A549 (cell line): ENCODE data around the gene TGFBR3L. TPM values are rescaled to one million over a fixed set of nuclear protein-coding genes. Genes with fewer than 3 reads are reported as not detected.

Experiments used
- ATAC-seq, 2 experiments: fragments of 200-7000 bp in 1 of 2; fragments of >200 bp in 1 of 2; cut with Nextera tagmentation in 1 of 2; cut with Tn5 transposase in 1 of 2; 3 replicates each; pipeline versions ENCODE4 v1.8.0 to v1.9.1; 2018 to 2020; ENCODE audit warnings: mild to moderate bottlenecking in 1 of 2, moderate library complexity in 1 of 2
- CTCF ChIA-PET: fragments of 300-600 bp; sonication (Branson Sonifier 250); formaldehyde crosslinking; extraction: SDS; loops from one replicate; lab custom pipeline; 2021; ENCODE audit warnings: antibody characterized with exemption, inconsistent platforms; lab: Yijun Ruan, JAX
- POLR2A ChIA-PET: fragments of 350-600 bp; formaldehyde crosslinking; extraction: SDS; loops from one replicate; lab custom pipeline; 2021; ENCODE audit warnings: antibody characterized with exemption, inconsistent platforms; lab: Yijun Ruan, JAX
- DNase-seq, 2 experiments: peaks; one replicate each; pipeline versions ENCODE4 v3.0.0 to v3.0.0-alpha.2; 2011 to 2016; ENCODE audit warnings: low read depth in 1 of 2, low spot score in 1 of 2
- FAIRE-seq: peaks from 2 replicates; lab custom pipeline; 2011; peaks lifted over from hg19 to GRCh38; lab: Jason Lieb, UNC
- H3K27ac ChIP-seq, 2 experiments: fragments of >200 bp; sonication (Bioruptor Twin); formaldehyde crosslinking; 3 replicates each; pipeline ENCODE4 v1.5.1; 2016 to 2017
- H3K4me1 ChIP-seq: fragments of >200 bp; sonication (Bioruptor Twin); formaldehyde crosslinking; 3 replicates; pipeline ENCODE4 v1.6.1; 2016
- H3K4me2 ChIP-seq: fragments of >200 bp; sonication (Bioruptor Twin); formaldehyde crosslinking; 3 replicates; pipeline ENCODE4 v1.6.1; 2016
- H3K4me3 ChIP-seq: fragments of >200 bp; sonication (Bioruptor Twin); formaldehyde crosslinking; 3 replicates; pipeline ENCODE4 v1.5.1; 2016
- H3K9me3 ChIP-seq: fragments of >200 bp; sonication (Bioruptor Twin); formaldehyde crosslinking; 3 replicates; pipeline ENCODE4 v1.6.1; 2016
- CBX2 ChIP-seq: fragments of 200-600 bp; sonication (generic); IDR thresholded peaks from 2 replicates; pipeline ENCODE4 v1.6.1; 2016; ENCODE audit warnings: low read depth, mild to moderate bottlenecking, borderline replicate concordance
- CEBPB ChIP-seq, 2 experiments: fragments of >200 bp in 1 of 2; sonication (Bioruptor Twin) in 1 of 2; formaldehyde crosslinking in 1 of 2; IDR thresholded peaks; 2 replicates each; pipeline ENCODE4 v1.6.1; 2012 to 2016
- CHD4 ChIP-seq: fragments of 200-600 bp; sonication (generic); IDR thresholded peaks from 2 replicates; pipeline ENCODE4 v1.6.1; 2016; ENCODE audit warnings: antibody characterized with exemption, mild to moderate bottlenecking, borderline replicate concordance
- EHF ChIP-seq: fragments of 250-450 bp; sonication (Bioruptor Pico); IDR thresholded peaks from 2 replicates; pipeline ENCODE4 v1.5.0; 2020; ENCODE audit warnings: mild to moderate bottlenecking
- ELK1 ChIP-seq: fragments of 150-350 bp; IDR thresholded peaks from 2 replicates; pipeline ENCODE4 v1.6.1; 2014; ENCODE audit warnings: low read depth, mild to moderate bottlenecking, low read length
- EP300 ChIP-seq, 2 experiments: fragments of >200 bp; sonication (Bioruptor Twin); formaldehyde crosslinking; IDR thresholded peaks; 2 replicates in 1 of 2; 3 replicates in 1 of 2; pipeline ENCODE4 v1.6.1; 2016 to 2017
- FOSB ChIP-seq: fragments of 250-450 bp; sonication (Bioruptor Pico); IDR thresholded peaks from 2 replicates; pipeline ENCODE4 v1.5.0; 2020; ENCODE audit warnings: mild to moderate bottlenecking, moderate library complexity
- FOXS1 ChIP-seq: fragments of 250-450 bp; sonication (Bioruptor Pico); IDR thresholded peaks from 2 replicates; pipeline ENCODE4 v1.5.0; 2020; ENCODE audit warnings: mild to moderate bottlenecking, moderate library complexity
- HOXB13 ChIP-seq: fragments of 250-450 bp; sonication (Bioruptor Pico); IDR thresholded peaks from 2 replicates; pipeline ENCODE4 v1.5.0; 2020; ENCODE audit warnings: low read depth, mild to moderate bottlenecking, moderate library complexity
- KDM5A ChIP-seq: fragments of 200-600 bp; sonication (generic); IDR thresholded peaks from 2 replicates; pipeline ENCODE4 v1.6.1; 2016; ENCODE audit warnings: antibody characterized with exemption, mild to moderate bottlenecking
- MAFK ChIP-seq: fragments of 450-650 bp; IDR thresholded peaks from 2 replicates; pipeline ENCODE4 v1.6.1; 2014; ENCODE audit not compliant: partially characterized antibody
- MYC ChIP-seq: IDR thresholded peaks from 2 replicates; pipeline ENCODE4 v1.6.1; 2012; ENCODE audit warnings: mild to moderate bottlenecking, inconsistent platforms, low read length, improper control_type of control experiment, borderline replicate concordance
- NPAS2 ChIP-seq: fragments of 250-450 bp; sonication (Bioruptor Pico); IDR thresholded peaks from 2 replicates; pipeline ENCODE4 v1.8.0; 2022; ENCODE audit warnings: mild to moderate bottlenecking, moderate library complexity, borderline replicate concordance
- POLR2A ChIP-seq: IDR thresholded peaks from 2 replicates; pipeline ENCODE4 v1.6.1; 2012; ENCODE audit warnings: mild to moderate bottlenecking, low read length
- POLR2AphosphoS2 ChIP-seq: conservative IDR thresholded peaks from 2 replicates; pipeline ENCODE4 v1.6.1; 2012; ENCODE audit warnings: low read length, improper control_type of control experiment, inconsistent platforms
- RAD21 ChIP-seq, 2 experiments: fragments of >200 bp in 1 of 2; sonication (Bioruptor Twin) in 1 of 2; formaldehyde crosslinking in 1 of 2; IDR thresholded peaks in 1 of 2; conservative IDR thresholded peaks in 1 of 2; 2 replicates in 1 of 2; 3 replicates in 1 of 2; pipeline ENCODE4 v1.6.1; 2012 to 2018; ENCODE audit warnings: inconsistent platforms in 1 of 2
- RARB ChIP-seq: fragments of 250-450 bp; sonication (Bioruptor Pico); IDR thresholded peaks from 2 replicates; pipeline ENCODE4 v1.8.0; 2021; ENCODE audit warnings: mild to moderate bottlenecking, moderate library complexity
- RCOR1 ChIP-seq: fragments of 150-350 bp; IDR thresholded peaks from 2 replicates; pipeline ENCODE4 v1.6.1; 2014; ENCODE audit warnings: antibody characterized with exemption, low read length, low read depth
- REST ChIP-seq: fragments of 200-600 bp; sonication (generic); IDR thresholded peaks from 2 replicates; pipeline ENCODE4 v1.6.1; 2016; ENCODE audit warnings: antibody characterized with exemption, mild to moderate bottlenecking, moderate library complexity
- RFX5 ChIP-seq: fragments of 450-650 bp; IDR thresholded peaks from 2 replicates; pipeline ENCODE4 v1.7.1; 2014; ENCODE audit warnings: antibody characterized with exemption, mild to moderate bottlenecking, moderate library complexity
- SMC3 ChIP-seq: fragments of >200 bp; sonication (Bioruptor Twin); formaldehyde crosslinking; IDR thresholded peaks from 3 replicates; pipeline ENCODE4 v1.6.1; 2018; ENCODE audit warnings: inconsistent platforms
- SREBF2 ChIP-seq: fragments of 450-650 bp; IDR thresholded peaks from 2 replicates; pipeline ENCODE4 v1.6.1; 2014; ENCODE audit warnings: mild to moderate bottlenecking, moderate library complexity
- TP53 ChIP-seq: fragments of 250-450 bp; sonication (Bioruptor Pico); IDR thresholded peaks from 2 replicates; pipeline ENCODE4 v1.5.0; 2021; ENCODE audit warnings: mild to moderate bottlenecking, moderate library complexity
- ZFP36 ChIP-seq: fragments of 450-650 bp; IDR thresholded peaks from 2 replicates; pipeline ENCODE4 v1.6.1; 2014; ENCODE audit warnings: borderline replicate concordance; ENCODE audit not compliant: partially characterized antibody
- WGBS: methylation state at CpG from one replicate; pipeline ENCODE4 v1.1.6; 2017; ENCODE audit errors: missing lambda C conversion rate; 5-methylcytosine and 5-hydroxymethylcytosine counted together
- polyA plus RNA-seq, 4 experiments: library from polyadenylated mRNA; depleted of rRNA in 3 of 4; stranded (reverse); fragments of >200 nt; fragmentation: RNase III in 1 of 4; extraction: RNeasy Plus Mini Kit Qiagen cat#74134 plus additional on column Dnase treatment in 1 of 4; gene quantifications; 2 replicates in 3 of 4; 3 replicates in 1 of 4; pipeline ENCODE4 v1.2.3, GENCODE V29; 2011 to 2017
- TF ChIP-seq, protein P1 (sequence below): fragments of 450-650 bp; IDR thresholded peaks from 2 replicates; pipeline ENCODE4 v1.6.1; 2014; ENCODE audit warnings: antibody characterized with exemption
- TF ChIP-seq, protein P2 (sequence below): IDR thresholded peaks from 2 replicates; pipeline ENCODE4 v1.6.1; 2012; ENCODE audit warnings: low read depth, borderline replicate concordance

The TGFBR3L gene
- polyA plus RNA-seq, 2 of the 4 experiments (the other 2 are of a cell fraction), result 0.21 to 1.2 TPM

DNA sequence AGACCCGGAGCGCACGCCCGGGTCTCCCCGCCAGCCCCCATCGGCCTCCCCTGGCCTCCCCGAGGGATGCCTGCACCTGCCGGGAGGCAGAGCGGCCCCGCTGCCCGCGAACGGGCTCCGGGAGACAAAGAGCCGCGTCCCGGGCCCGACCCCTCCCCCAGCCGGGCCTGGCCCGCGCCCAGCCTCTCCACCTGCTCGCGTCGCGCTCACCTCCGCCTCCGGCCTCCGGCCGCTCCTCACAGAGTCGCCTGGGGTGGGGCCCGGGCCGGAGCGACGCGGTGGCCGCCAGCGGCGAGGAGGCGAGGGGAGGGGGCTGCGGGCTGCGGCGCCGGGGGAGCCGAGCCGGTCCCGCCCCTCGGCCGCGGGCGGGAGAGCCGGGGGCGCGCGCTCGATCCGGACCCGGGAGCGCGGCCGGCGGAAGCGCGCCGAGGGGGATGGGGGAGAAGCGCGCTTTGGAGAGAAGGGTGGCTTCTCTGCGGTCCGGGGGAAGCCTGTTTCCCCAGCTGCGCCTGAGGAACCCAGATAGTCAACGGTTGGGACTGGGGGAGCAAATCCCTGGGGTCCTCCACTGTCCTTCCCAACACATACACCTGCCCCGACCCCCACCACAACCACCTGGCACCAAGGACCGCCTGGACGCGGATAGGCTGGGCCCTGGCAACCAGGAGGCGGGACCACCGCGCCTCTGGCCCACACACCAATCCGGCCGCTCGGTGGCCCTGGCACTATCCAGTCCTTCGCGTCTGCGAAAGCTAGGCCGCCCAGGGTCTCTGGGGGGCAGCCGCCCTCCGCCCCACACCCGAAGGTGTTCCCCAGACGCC lies 40.3 kb upstream of the TGFBR3L start, which contains the start of gene PRR36:
TSS of gene PRR36 (minus strand) at position 315 of the 821 bp plus-strand sequence. CDS start 701 bp downstream, outside the sequence.
- H3K4me2 ChIP-seq, result peak within 1 kb of the TSS; percentile 99
- DNase-seq, result peak in 1 of 2 experiments; percentile 56
- H3K9me3 ChIP-seq, result no peaks in the 10 kb centered on the region
- H3K4me1 ChIP-seq, result peaks cover 27% of the 10 kb centered on the region
- ATAC-seq, result peak in 1 of 2 experiments; percentile 16; a peak in 1 of 6 replicates
- H3K4me3 ChIP-seq, result peak within 1 kb of the TSS; percentile 86
- H3K27ac ChIP-seq, result peak within 1 kb of the TSS; percentile 78 to 87
- TF ChIP-seq FOSB (CRISPR knock-in tag), result no peak
- no peak for TF ChIP-seq RAD21 (conservative IDR thresholded peaks at IDR 0.05 in 1 of 2, IDR thresholded peaks at IDR 0.05 in 1 of 2)
- TF ChIP-seq KDM5A, result no peak
- no peak for TF ChIP-seq ELK1
- TF ChIP-seq FOXS1 (CRISPR knock-in tag), result no peak
- TF ChIP-seq RFX5, result no peak
- ChIA-PET CTCF (interaction anchor here (1.1 kb wide), 2 partner anchors 21 to 28 kb away, joined by 3 to 5 read pairs; no protein-coding TSS in a partner anchor), POLR2A (interaction anchor here (1.0 kb wide), 1 partner anchor 14 kb away, joined by 3 read pairs; the partner anchor contains the start of gene LRRC8E)
- FAIRE-seq, result no peak
- 4% methylated on average over 4 of the region's 88 CpGs for WGBS

DNA sequence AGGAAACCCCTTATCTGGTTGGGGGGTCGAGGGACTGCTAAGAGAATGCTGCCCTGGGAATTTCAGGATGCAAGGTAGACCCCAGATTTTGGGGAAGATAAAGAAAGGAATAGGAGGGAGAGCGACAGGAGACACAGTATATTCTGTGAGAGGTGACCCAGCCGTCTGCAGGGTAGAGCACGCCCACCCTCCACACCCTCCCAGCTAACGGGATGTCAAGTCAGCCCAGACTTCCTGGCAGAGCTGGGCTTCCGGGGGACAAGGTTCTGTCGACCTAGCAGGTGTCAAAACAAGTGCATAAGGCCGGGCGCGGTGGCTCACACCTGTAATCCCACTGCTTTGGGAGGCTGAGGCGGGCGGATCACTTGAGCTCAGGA lies 39.7 kb upstream of the TGFBR3L start:
- H3K27ac ChIP-seq, result peak overlapping the region in 1 of 2 experiments; percentile 87; a peak in 3 of 6 replicates
- FAIRE-seq, result no peak
- POLR2A ChIA-PET, result interaction anchor here (1.0 kb wide), 1 partner anchor 13 kb away, joined by 3 read pairs; the partner anchor contains the start of gene LRRC8E
- peak overlapping the region; percentile 99 for H3K4me2 ChIP-seq
- H3K9me3 ChIP-seq, result no peaks in the 10 kb centered on the region
- CTCF ChIA-PET, result interaction anchor here (1.1 to 1.9 kb wide), 4 partner anchors 13 to 70 kb away, joined by 3 to 5 read pairs (median 4); no protein-coding TSS in a partner anchor
- WGBS, result 55% methylated on average over 7 of the region's 12 CpGs
- no peak for ATAC-seq
- peaks cover 27% of the 10 kb centered on the region for H3K4me1 ChIP-seq
- no peak overlapping the region; the same call in 2 of the 3 replicates for H3K4me3 ChIP-seq
- DNase-seq, result no peak
- TF ChIP-seq HOXB13 (CRISPR knock-in tag) (no peak), CBX2 (no peak), RCOR1 (no peak), REST (no peak), KDM5A (no peak), EHF (no peak), CHD4 (no peak), MAFK (no peak)

DNA sequence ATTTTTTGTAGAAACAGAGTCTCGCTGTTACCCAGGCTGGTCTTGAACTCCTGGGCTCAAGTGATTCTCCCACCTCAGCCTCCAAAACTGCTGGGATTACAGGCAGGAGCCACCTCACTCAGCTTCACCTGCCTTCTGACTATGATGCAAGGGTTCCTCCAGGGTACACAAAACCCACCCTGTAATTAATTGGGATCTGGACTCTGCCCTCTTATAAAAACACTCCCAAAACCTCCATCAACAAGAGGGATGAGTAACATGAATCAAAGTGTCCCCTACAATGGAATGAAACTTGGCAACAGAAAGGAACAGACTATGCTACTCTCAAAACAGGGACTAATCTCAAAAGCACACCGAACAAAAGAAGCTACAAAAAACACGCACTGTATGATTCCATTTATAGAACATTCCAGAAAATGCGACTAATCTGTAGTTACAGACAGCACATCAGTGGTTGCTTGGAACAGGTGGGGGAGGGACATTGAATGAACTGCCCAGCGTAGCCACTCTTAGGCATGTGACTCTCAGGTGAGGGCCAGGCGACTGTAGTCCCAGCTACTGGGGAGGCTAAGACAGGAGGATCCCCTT lies 37.3 kb upstream of the TGFBR3L start:
- peaks cover 11% of the 10 kb centered on the region; the same call in 2 of the 3 replicates for H3K4me1 ChIP-seq
- ATAC-seq, result no peak
- no peaks in the 10 kb centered on the region for H3K9me3 ChIP-seq
- H3K4me3 ChIP-seq, result no peak overlapping the region
- DNase-seq, result no peak
- ChIA-PET POLR2A (no interaction called here), CTCF (interaction anchor here (1.0 to 2.4 kb wide), 3 partner anchors 8 to 26 kb away, joined by 4 to 6 read pairs (median 5); partner anchors contain the start of gene MAP2K7)
- FAIRE-seq, result no peak
- no peak overlapping the region for H3K27ac ChIP-seq
- 60% methylated on average over 6 of the region's 6 CpGs for WGBS
- no peak overlapping the region for H3K4me2 ChIP-seq
- no peak for TF ChIP-seq NPAS2
- TF ChIP-seq SMC3, result no peak
- TF ChIP-seq CEBPB (IDR thresholded peaks at IDR 0.05), result no peak
- no peak for TF ChIP-seq MYC
- TF ChIP-seq, protein P1, sequence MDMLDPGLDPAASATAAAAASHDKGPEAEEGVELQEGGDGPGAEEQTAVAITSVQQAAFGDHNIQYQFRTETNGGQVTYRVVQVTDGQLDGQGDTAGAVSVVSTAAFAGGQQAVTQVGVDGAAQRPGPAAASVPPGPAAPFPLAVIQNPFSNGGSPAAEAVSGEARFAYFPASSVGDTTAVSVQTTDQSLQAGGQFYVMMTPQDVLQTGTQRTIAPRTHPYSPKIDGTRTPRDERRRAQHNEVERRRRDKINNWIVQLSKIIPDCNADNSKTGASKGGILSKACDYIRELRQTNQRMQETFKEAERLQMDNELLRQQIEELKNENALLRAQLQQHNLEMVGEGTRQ, result no peak
- TF ChIP-seq ZFP36, result no peak
- TF ChIP-seq FOSB (CRISPR knock-in tag), result no peak
- TF ChIP-seq POLR2A, result no peak
- TF ChIP-seq TP53 (CRISPR knock-in tag), result no peak
- no peak for TF ChIP-seq SREBF2
- TF ChIP-seq EP300 (IDR thresholded peaks at IDR 0.05), result no peak
- TF ChIP-seq, protein P2, sequence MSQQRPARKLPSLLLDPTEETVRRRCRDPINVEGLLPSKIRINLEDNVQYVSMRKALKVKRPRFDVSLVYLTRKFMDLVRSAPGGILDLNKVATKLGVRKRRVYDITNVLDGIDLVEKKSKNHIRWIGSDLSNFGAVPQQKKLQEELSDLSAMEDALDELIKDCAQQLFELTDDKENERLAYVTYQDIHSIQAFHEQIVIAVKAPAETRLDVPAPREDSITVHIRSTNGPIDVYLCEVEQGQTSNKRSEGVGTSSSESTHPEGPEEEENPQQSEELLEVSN, result no peak
- no peak for TF ChIP-seq POLR2AphosphoS2
- no peak for TF ChIP-seq RARB
